Hepatocyte (in vitro differentiated cells): Measurements from ENCODE around the gene ANG. TPM values are rescaled to one million over a fixed set of nuclear protein-coding genes. Genes with fewer than 3 reads are reported as not detected.

ENCODE experiments used
- DNase-seq: peaks from one replicate; pipeline ENCODE4 v3.0.0-alpha.2; 2016; ENCODE audit warnings: low spot score
- H2AFZ ChIP-seq: fragments of 200-600 bp; sonication (generic); 2 replicates; pipeline ENCODE4 v1.6.0; 2016; ENCODE audit warnings: antibody characterized with exemption, mild to moderate bottlenecking
- H3K27ac ChIP-seq: fragments of 200-600 bp; sonication (generic); 2 replicates; pipeline ENCODE4 v1.5.1; 2016; ENCODE audit warnings: mild to moderate bottlenecking
- H3K27me3 ChIP-seq: fragments of 200-600 bp; sonication (generic); 2 replicates; pipeline ENCODE4 v1.6.1; 2016
- H3K36me3 ChIP-seq: fragments of 200-600 bp; sonication (generic); replicated peaks from 2 replicates; pipeline ENCODE4 v1.5.1; 2016; ENCODE audit warnings: low read depth; ENCODE audit not compliant: insufficient read depth
- H3K4me1 ChIP-seq: fragments of 200-600 bp; sonication (generic); 2 replicates; pipeline ENCODE4 v1.5.1; 2016; ENCODE audit warnings: mild to moderate bottlenecking, moderate library complexity; ENCODE audit not compliant: insufficient read depth
- H3K4me2 ChIP-seq: fragments of 200-600 bp; sonication (generic); 2 replicates; pipeline ENCODE4 v1.6.0; 2016
- H3K4me3 ChIP-seq: fragments of 200-600 bp; sonication (generic); 2 replicates; pipeline ENCODE4 v1.5.1; 2016; ENCODE audit warnings: mild to moderate bottlenecking
- H3K79me2 ChIP-seq: fragments of 200-600 bp; sonication (generic); 2 replicates; pipeline ENCODE4 v1.6.0; 2017; ENCODE audit warnings: mild to moderate bottlenecking
- H3K9me2 ChIP-seq: fragments of 200-600 bp; sonication (generic); replicated peaks from 2 replicates; pipeline ENCODE4 v1.6.0; 2017; ENCODE audit warnings: mild to moderate bottlenecking; ENCODE audit not compliant: insufficient read depth
- H3K9me3 ChIP-seq: fragments of 200-600 bp; sonication (generic); 2 replicates; pipeline ENCODE4 v1.5.1; 2016; ENCODE audit warnings: low read depth, mild to moderate bottlenecking
- H4K20me1 ChIP-seq: fragments of 200-600 bp; sonication (generic); 2 replicates; pipeline ENCODE4 v1.6.0; 2016; ENCODE audit warnings: mild to moderate bottlenecking; ENCODE audit not compliant: insufficient read depth, poor library complexity, severe bottlenecking
- EZH2 ChIP-seq: fragments of 200-600 bp; sonication (generic); IDR thresholded peaks from 2 replicates; pipeline ENCODE4 v1.6.1; 2016; ENCODE audit warnings: antibody characterized with exemption, mild to moderate bottlenecking, borderline replicate concordance
- EZH2phosphoT487 ChIP-seq: fragments of 200-600 bp; sonication (generic); IDR thresholded peaks from one replicate; pipeline ENCODE4 v1.6.1; 2018; ENCODE audit warnings: antibody characterized with exemption, mild to moderate bottlenecking, low read depth, moderate library complexity; ENCODE audit not compliant: unreplicated experiment, severe bottlenecking
- WGBS: methylation state at CpG from one replicate; pipeline ENCODE4 v1.1.6; 2016; ENCODE audit warnings: low lambda C conversion rate; ENCODE audit errors: missing lambda C conversion rate; 5-methylcytosine and 5-hydroxymethylcytosine counted together
- polyA plus RNA-seq: library from polyadenylated mRNA; unstranded; fragments of >200 nt; fragmentation: Nextera tagmentation; extraction: Ambion mirVana; gene quantifications from 2 replicates; pipeline ENCODE4 v1.2.1, GENCODE V29; 2016
- total RNA-seq: library from RNA; depleted of rRNA; stranded (reverse); fragments of >200 nt; gene quantifications from 2 replicates; pipeline ENCODE4 v1.2.3, GENCODE V29; 2014
- TF ChIP-seq, protein P1 (sequence below): fragments of 200-600 bp; sonication (generic); IDR thresholded peaks from 2 replicates; pipeline ENCODE4 v1.5.1; 2016; ENCODE audit warnings: antibody characterized with exemption, mild to moderate bottlenecking; ENCODE audit not compliant: poor library complexity

Gene ANG
- total and polyA plus RNA-seq, 2 experiments from 2014 or later = 79.1 to 103 TPM

DNA sequence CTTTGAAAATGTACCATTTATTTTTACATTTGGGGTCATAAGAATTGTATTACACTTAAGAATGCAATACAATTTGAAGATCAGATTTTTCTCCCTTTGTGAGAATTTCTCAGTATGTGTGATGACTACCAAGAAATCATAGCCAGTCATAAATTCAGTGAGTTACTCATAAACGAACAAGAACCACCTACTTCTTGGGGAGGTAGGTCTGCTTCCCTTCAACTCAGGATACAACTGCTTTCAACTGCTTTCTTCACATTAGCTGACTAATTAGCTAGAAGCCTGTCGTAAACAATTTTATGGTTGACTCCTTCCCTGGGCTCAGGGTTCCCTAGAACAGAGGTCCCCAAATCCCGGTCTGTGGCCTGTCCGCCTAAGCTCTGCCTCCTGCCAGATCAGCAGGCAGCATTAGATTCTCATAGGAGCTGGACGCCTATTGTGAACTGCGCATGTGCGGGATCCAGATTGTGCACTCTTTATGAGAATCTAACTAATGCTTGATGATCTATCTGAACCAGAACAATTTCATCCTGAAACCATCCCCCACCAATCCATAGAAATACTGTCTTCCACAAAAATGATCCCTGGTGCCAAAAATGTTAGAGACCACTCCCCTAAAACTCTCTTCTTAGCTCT, 3.7 kb downstream of the ANG start:
- H2AFZ ChIP-seq = no peak overlapping the region
- H4K20me1 ChIP-seq = no peaks in the 10 kb centered on the region

DNA sequence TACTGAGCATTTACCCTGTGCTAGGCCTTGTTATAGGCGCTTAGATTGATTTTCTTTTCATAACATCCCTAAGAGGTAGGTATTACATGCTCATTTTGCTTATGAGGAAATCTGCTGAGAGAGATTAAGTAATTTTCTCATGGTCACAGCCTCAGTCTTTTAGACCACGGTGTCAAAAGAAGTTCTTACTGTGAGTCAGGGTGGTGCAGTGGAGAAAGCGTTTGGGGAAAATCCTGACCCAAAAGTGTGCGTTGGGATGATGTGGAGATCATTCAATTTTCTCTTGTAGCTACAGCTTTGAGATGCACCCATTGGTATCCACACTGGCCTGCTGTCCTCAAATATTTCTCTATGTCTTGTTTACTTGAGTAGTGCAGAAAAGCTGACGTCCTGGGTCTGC, 8.2 kb downstream of the ANG start:
- Histone ChIP-seq H3K4me3 (no peak overlapping the region), H3K27me3 (no peaks in the 10 kb centered on the region), H3K27ac (no peak overlapping the region), H2AFZ (no peak overlapping the region), H4K20me1 (no peaks in the 10 kb centered on the region), H3K9me3 (no peaks in the 10 kb centered on the region), H3K4me2 (no peak overlapping the region), H3K4me1 (no peaks in the 10 kb centered on the region), H3K36me3 (no peaks in the 10 kb centered on the region), H3K9me2 (no peaks in the 10 kb centered on the region), H3K79me2 (peaks cover 16% of the 10 kb centered on the region)
- no peak for DNase-seq
- TF ChIP-seq, protein P1, sequence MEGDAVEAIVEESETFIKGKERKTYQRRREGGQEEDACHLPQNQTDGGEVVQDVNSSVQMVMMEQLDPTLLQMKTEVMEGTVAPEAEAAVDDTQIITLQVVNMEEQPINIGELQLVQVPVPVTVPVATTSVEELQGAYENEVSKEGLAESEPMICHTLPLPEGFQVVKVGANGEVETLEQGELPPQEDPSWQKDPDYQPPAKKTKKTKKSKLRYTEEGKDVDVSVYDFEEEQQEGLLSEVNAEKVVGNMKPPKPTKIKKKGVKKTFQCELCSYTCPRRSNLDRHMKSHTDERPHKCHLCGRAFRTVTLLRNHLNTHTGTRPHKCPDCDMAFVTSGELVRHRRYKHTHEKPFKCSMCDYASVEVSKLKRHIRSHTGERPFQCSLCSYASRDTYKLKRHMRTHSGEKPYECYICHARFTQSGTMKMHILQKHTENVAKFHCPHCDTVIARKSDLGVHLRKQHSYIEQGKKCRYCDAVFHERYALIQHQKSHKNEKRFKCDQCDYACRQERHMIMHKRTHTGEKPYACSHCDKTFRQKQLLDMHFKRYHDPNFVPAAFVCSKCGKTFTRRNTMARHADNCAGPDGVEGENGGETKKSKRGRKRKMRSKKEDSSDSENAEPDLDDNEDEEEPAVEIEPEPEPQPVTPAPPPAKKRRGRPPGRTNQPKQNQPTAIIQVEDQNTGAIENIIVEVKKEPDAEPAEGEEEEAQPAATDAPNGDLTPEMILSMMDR = no peak
- no peak for TF ChIP-seq EZH2phosphoT487
- no peak for TF ChIP-seq EZH2
- WGBS = 92% methylated on average over 5 of the region's 5 CpGs

More for the DNA sequence above, 3.7 kb downstream of the ANG start:
- TF ChIP-seq, protein P1 = no peak
- TF ChIP-seq EZH2 = no peak
- no peak for TF ChIP-seq EZH2phosphoT487
- 65% methylated on average over 7 of the region's 7 CpGs for WGBS
- H3K36me3 ChIP-seq = no peaks in the 10 kb centered on the region
- no peak overlapping the region for H3K4me2 ChIP-seq
- H3K4me1 ChIP-seq = peaks cover 17% of the 10 kb centered on the region
- H3K27me3 ChIP-seq = no peaks in the 10 kb centered on the region
- no peak overlapping the region for H3K4me3 ChIP-seq
- H3K9me3 ChIP-seq = no peaks in the 10 kb centered on the region
- no peaks in the 10 kb centered on the region for H3K9me2 ChIP-seq
- no peak for DNase-seq
- no peak overlapping the region for H3K27ac ChIP-seq
- H3K79me2 ChIP-seq = peaks cover 46% of the 10 kb centered on the region

DNA sequence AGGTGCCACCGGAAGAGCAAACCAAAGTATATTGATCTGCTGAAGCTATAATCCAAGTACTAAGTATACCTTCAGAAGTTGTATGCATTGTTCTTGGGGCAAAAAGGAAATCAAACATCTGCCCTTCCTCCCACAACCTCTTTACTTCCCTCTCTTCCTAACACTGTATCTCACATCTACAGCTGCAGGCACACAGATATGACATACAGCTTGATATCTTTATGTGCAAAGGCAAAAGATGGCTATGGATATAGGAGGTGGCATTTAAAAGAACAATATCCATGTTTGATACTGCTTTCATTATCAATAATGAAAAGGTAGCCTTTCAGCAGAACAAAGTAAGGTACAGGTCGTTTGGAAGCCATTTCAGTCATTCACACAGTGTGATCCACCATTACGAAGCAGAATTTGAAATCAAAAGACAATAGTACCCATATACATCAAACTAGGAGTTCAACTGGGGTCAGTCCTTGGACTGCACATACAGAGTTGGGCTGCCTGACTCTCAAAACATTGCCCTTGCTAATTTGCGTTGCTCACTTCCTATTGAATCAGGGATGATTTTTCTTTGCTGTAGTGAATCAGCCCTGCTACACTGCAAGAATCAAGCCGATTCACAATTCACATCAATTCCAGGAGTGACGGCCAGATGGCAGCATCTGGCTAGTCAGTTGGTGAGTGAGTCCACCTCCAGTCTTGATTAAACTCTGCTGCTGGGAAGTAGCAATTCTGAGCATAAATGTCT, 8.9 kb downstream of the ANG start:
- Histone ChIP-seq H3K4me1 (no peaks in the 10 kb centered on the region), H3K4me3 (no peak overlapping the region), H3K4me2 (no peak overlapping the region), H2AFZ (no peak overlapping the region), H3K27ac (no peak overlapping the region), H3K36me3 (no peaks in the 10 kb centered on the region), H3K9me3 (no peaks in the 10 kb centered on the region), H3K27me3 (no peaks in the 10 kb centered on the region), H3K79me2 (peaks cover 12% of the 10 kb centered on the region), H4K20me1 (no peaks in the 10 kb centered on the region), H3K9me2 (no peaks in the 10 kb centered on the region)
- 37% methylated on average over 6 of the region's 6 CpGs for WGBS
- TF ChIP-seq EZH2 = no peak
- TF ChIP-seq, protein P1 = peak; percentile 86
- DNase-seq = peak; percentile 75
